GM13976 (cell line): ENCODE measurements around the gene OTUD5.
"Not testable (repeated sequence)": the region's sequence is repeated elsewhere in the genome, so short reads cannot be mapped to it uniquely, and the experiment has no call there.

Experiments
- DNase-seq: peaks from one replicate; pipeline ENCODE4 v3.0.0; 2012; ENCODE audit warnings: low spot score
- CTCF ChIP-seq: IDR thresholded peaks from 2 replicates; pipeline ENCODE4 v1.5.1; 2012; ENCODE audit warnings: borderline replicate concordance, mild to moderate bottlenecking; ENCODE audit not compliant: insufficient read depth; ENCODE audit errors: extremely low read depth, missing control alignments, control extremely low read depth
- in situ Hi-C: fragments of 300-500 bp; cut with MboI; formaldehyde crosslinking; loops from one replicate; pipeline ENCODE4 v1.12.0; 2022; ENCODE audit warnings: low sequenced_read_pairs, mixed read lengths, inconsistent platforms; ENCODE audit not compliant: unreplicated experiment

Gene OTUD5

GRCh38 chrX:48983081-48983480 lies 25.7 kb upstream of the OTUD5 start:
- DNase-seq, result no peak
- no peak for TF ChIP-seq CTCF
- in situ Hi-C loops, result no loop called here

GRCh38 chrX:48981178-48981577 lies 23.8 kb upstream of the OTUD5 start:
- in situ Hi-C loops, result no loop called here
- TF ChIP-seq CTCF, result no peak
- no peak for DNase-seq

GRCh38 chrX:48980341-48980740 lies 22.9 kb upstream of the OTUD5 start:
- in situ Hi-C loops, DNase-seq: not testable (repeated sequence)

- no peak for TF ChIP-seq CTCF
- no peak for DNase-seq
- in situ Hi-C loops, result no loop called here
Observed at GRCh38 chrX:48978226-48978625, 20.8 kb upstream of the OTUD5 start.

GRCh38 chrX:48976086-48976485 lies 18.7 kb upstream of the OTUD5 start:
- in situ Hi-C loops, result no loop called here
- TF ChIP-seq CTCF, result no peak
- no peak for DNase-seq

GRCh38 chrX:48975541-48975940 lies 18.1 kb upstream of the OTUD5 start:
- in situ Hi-C loops, result no loop called here

GRCh38 chrX:48975041-48975440 lies 17.6 kb upstream of the OTUD5 start:
- no peak for TF ChIP-seq CTCF
- DNase-seq, result no peak
- in situ Hi-C loops, result no loop called here

More at GRCh38 chrX:48975541-48975940, 18.1 kb upstream of the OTUD5 start:
- no peak for DNase-seq
- no peak for TF ChIP-seq CTCF
